AG10803 (cell line): ENCODE measurements around the gene ARHGAP1.
A peak's percentile ranks its signal among the peaks of the same experiment; 100 is the strongest.
"Not testable (repeated sequence)": the region's sequence is repeated elsewhere in the genome, so short reads cannot be mapped to it uniquely, and the experiment has no call there.

ENCODE experiments used
- DNase-seq: peaks from one replicate; pipeline ENCODE4 v3.0.0; 2010; ENCODE audit warnings: low read depth
- H3K4me3 ChIP-seq: 2 replicates; pipeline ENCODE4 v1.5.1; 2011; ENCODE audit warnings: mild to moderate bottlenecking, low read length, control low read depth
- CTCF ChIP-seq: conservative IDR thresholded peaks from 2 replicates; pipeline ENCODE4 v1.5.1; 2011; ENCODE audit warnings: mild to moderate bottlenecking, low read length, control low read depth, inconsistent platforms

The ARHGAP1 gene

GRCh38 chr11:46672381-46672839 is 28.0 kb downstream of the ARHGAP1 start:
- no peak for TF ChIP-seq CTCF
- no peak for DNase-seq
- H3K4me3 ChIP-seq = no peak overlapping the region

- H3K4me3 ChIP-seq = no peak overlapping the region
- no peak for DNase-seq
- TF ChIP-seq CTCF = no peak
Observed at GRCh38 chr11:46671958-46672315, 28.5 kb downstream of the ARHGAP1 start.

- not testable (repeated sequence) for DNase-seq, H3K4me3 ChIP-seq
Observed at GRCh38 chr11:46670521-46670920, 29.9 kb downstream of the ARHGAP1 start.

- DNase-seq = no peak
- TF ChIP-seq CTCF = peak; percentile 26
- no peak overlapping the region for H3K4me3 ChIP-seq
Observed at GRCh38 chr11:46669711-46670139, 30.7 kb downstream of the ARHGAP1 start.

- no peak overlapping the region for H3K4me3 ChIP-seq
- no peak for DNase-seq
- no peak for TF ChIP-seq CTCF
Observed at GRCh38 chr11:46668480-46669085, 31.8 kb downstream of the ARHGAP1 start.

- no peak overlapping the region for H3K4me3 ChIP-seq
- DNase-seq = no peak
- TF ChIP-seq CTCF = no peak
Observed at GRCh38 chr11:46667043-46667481, 33.4 kb downstream of the ARHGAP1 start.

- DNase-seq = no peak
- H3K4me3 ChIP-seq = no peak overlapping the region
- TF ChIP-seq CTCF = no peak
Observed at GRCh38 chr11:46666516-46666915, 33.9 kb downstream of the ARHGAP1 start.
